ENCODE results near the gene SV2A. TPM values are rescaled to one million over a fixed set of nuclear protein-coding genes. Genes with fewer than 3 reads are reported as not detected.
A peak's percentile ranks its signal among the peaks of the same experiment; 100 is the strongest.
"Not testable (repeated sequence)": the region's sequence is repeated elsewhere in the genome, so short reads cannot be mapped to it uniquely, and the experiment has no call there.

Gene SV2A
- total RNA-seq, 1 experiment from 2014 or later: not detected

DNA sequence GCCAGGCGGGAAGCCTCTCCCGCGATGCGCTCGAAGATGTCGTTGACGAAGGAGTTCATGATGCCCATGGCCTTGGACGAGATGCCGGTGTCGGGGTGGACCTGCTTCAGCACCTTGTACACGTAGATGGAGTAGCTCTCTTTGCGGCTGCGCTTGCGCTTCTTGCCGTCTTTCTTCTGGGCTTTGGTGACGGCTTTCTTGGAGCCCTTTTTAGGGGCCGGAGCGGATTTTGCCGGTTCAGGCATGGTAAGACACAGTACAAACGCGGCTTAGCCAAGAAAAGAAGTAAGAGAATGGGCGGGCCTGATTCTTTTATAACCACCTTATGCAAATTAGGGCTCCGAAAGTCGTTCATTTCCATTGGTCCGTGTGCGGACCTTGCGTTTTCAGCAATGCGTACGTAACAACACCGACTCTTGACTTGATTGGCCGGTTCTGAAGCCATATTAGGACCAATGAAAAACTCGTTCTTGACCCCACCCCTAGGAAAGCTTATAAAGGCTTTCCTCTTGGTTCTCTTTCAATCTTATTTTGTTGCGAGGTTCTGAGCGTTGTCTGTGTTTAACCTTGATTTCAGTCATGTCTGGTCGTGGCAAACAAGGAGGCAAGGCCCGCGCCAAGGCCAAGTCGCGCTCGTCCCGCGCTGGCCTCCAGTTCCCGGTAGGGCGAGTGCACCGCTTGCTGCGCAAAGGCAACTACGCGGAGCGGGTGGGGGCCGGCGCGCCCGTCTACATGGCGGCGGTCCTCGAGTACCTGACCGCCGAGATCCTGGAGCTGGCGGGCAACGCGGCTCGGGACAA is 31.0 kb downstream of the SV2A start:
- no peak overlapping the region for H2AFZ ChIP-seq (ENCODE audit: low read length)
- H3K4me2 ChIP-seq (ENCODE audit: low read length): peak overlapping the region; percentile 91
- intact Hi-C loops (cut with micrococcal nuclease): no loop called here
- H3K9me2 ChIP-seq (replicated peaks; ENCODE audit: low read length): no peaks in the 10 kb centered on the region
- POLR2A ChIA-PET (ENCODE audit: unreplicated experiment): interaction anchor here (0.5 to 1.3 kb wide), 12 partner anchors 37 to 329 kb away, joined by 3 to 9 read pairs (median 4); partner anchors contain the start of gene PLEKHO1
- no peaks in the 10 kb centered on the region for H3K27me3 ChIP-seq (ENCODE audit: low read length)
- BruUV-seq (replicated peaks): TSS peak; percentile 92
- CTCF ChIA-PET: interaction anchor here (1.4 kb wide), 1 partner anchor 282 kb away, joined by 4 read pairs; no protein-coding TSS in a partner anchor
- ATAC-seq: peak; percentile 60
- H4K20me1 ChIP-seq (ENCODE audit: low read length): no peaks in the 10 kb centered on the region
- peak overlapping the region; percentile 77 for H3K4me3 ChIP-seq (ENCODE audit: low read length)
- H3K4me1 ChIP-seq (ENCODE audit: insufficient read depth, low read length): peaks cover 27% of the 10 kb centered on the region
- DNase-seq: peak; percentile 100
- peak overlapping the region; percentile 93 for H3K27ac ChIP-seq (ENCODE audit: low read length)
- no peaks in the 10 kb centered on the region for H3K9me3 ChIP-seq (ENCODE audit: low read length)
- peaks cover 12% of the 10 kb centered on the region for H3F3A ChIP-seq (ENCODE audit: low read length, unreplicated experiment)
- H3K9ac ChIP-seq (ENCODE audit: low read length): peak overlapping the region; percentile 90
- H3K36me3 ChIP-seq (ENCODE audit: low read depth, low read length): no peaks in the 10 kb centered on the region
- TF ChIP-seq, protein P1, sequence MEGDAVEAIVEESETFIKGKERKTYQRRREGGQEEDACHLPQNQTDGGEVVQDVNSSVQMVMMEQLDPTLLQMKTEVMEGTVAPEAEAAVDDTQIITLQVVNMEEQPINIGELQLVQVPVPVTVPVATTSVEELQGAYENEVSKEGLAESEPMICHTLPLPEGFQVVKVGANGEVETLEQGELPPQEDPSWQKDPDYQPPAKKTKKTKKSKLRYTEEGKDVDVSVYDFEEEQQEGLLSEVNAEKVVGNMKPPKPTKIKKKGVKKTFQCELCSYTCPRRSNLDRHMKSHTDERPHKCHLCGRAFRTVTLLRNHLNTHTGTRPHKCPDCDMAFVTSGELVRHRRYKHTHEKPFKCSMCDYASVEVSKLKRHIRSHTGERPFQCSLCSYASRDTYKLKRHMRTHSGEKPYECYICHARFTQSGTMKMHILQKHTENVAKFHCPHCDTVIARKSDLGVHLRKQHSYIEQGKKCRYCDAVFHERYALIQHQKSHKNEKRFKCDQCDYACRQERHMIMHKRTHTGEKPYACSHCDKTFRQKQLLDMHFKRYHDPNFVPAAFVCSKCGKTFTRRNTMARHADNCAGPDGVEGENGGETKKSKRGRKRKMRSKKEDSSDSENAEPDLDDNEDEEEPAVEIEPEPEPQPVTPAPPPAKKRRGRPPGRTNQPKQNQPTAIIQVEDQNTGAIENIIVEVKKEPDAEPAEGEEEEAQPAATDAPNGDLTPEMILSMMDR (conservative IDR thresholded peaks at IDR 0.05; ENCODE audit: low read depth, low read length): no peak
- no peak for TF ChIP-seq EZH2 (IDR thresholded peaks at IDR 0.05; ENCODE audit: low read length, unreplicated experiment)
- no peak for TF ChIP-seq EZH2phosphoT487 (IDR thresholded peaks at IDR 0.05; ENCODE audit: borderline replicate concordance, low read length)
- H3K79me2 ChIP-seq (ENCODE audit: low read length): peaks cover 19% of the 10 kb centered on the region; the same call in 1 of the 2 replicates

DNA sequence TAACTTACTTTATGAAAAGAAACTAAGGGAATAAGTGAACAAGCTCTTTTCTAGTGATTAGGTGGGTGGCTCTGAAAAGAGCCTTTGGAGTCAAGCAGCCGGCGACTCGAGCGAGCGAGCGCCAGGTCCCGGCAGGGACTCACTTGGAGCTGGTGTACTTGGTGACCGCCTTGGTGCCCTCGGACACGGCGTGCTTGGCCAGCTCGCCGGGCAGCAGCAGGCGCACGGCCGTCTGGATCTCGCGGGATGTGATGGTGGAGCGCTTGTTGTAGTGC is 31.6 kb downstream of the SV2A start:
- H3K4me2 ChIP-seq (ENCODE audit: low read length): peak overlapping the region; percentile 82

DNA sequence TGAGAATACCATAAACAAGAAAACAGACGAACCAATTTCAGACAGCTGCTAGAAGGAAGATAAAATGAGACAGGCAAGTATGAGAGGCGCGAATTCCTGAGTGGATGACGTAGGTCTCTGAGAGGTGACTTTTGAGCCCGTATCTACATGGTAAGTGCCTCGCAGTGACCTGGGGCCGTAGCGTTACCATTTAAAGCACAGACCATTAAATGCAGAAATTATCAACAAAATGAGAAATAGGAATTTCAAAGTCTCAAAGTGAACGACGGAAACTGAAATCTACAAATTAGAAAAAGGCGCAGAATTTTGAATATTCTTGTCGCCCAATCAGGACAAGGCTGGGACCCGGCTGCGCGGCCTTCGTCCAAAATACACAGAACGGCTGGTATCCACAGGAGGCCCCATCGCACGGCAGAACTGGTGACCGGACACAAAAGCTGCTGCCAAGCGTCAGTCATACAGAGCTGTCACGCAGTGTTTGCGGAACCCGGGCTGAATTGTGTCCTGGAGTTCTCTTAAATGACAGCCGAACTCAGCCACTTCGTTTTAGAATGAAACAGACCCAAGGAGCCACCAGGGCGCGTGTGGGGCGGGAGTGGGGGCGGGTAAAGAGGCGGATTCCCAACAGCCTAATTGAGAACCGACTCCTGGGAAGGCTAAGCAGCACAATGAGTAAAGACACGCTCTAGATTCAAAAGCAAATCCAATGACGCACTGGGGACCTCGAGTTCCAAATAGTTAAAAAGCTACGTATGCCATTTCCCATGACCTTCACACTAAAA is 32.1 kb downstream of the SV2A start:
- ChIA-PET POLR2A (ENCODE audit: unreplicated experiment) (interaction anchor here (0.6 kb wide), 6 partner anchors 36 to 330 kb away, joined by 3 to 6 read pairs (median 4); no protein-coding TSS in a partner anchor), CTCF (no interaction called here)
- no peaks in the 10 kb centered on the region for H3K9me2 ChIP-seq (replicated peaks; ENCODE audit: low read length)
- peak; percentile 42 for ATAC-seq
- H3F3A ChIP-seq (ENCODE audit: low read length, unreplicated experiment): peaks cover 12% of the 10 kb centered on the region
- intact Hi-C loops (cut with micrococcal nuclease): no loop called here
- H3K9ac ChIP-seq (ENCODE audit: low read length): peak overlapping the region; percentile 90
- H3K79me2 ChIP-seq (ENCODE audit: low read length): peaks cover 19% of the 10 kb centered on the region; the same call in 1 of the 2 replicates
- peak overlapping the region; percentile 91 for H3K27ac ChIP-seq (ENCODE audit: low read length)
- peak overlapping the region; percentile 82 for H3K4me2 ChIP-seq (ENCODE audit: low read length)
- BruUV-seq (replicated peaks): no TSS peak
- H3K9me3 ChIP-seq (ENCODE audit: low read length): no peaks in the 10 kb centered on the region
- H3K36me3 ChIP-seq (ENCODE audit: low read depth, low read length): no peaks in the 10 kb centered on the region
- H2AFZ ChIP-seq (ENCODE audit: low read length): peak overlapping the region; percentile 11; the same call in 1 of the 2 replicates
- H3K4me3 ChIP-seq (ENCODE audit: low read length): peak overlapping the region; percentile 77
- H3K27me3 ChIP-seq (ENCODE audit: low read length): no peaks in the 10 kb centered on the region
- H4K20me1 ChIP-seq (ENCODE audit: low read length): no peaks in the 10 kb centered on the region
- peaks cover 27% of the 10 kb centered on the region for H3K4me1 ChIP-seq (ENCODE audit: insufficient read depth, low read length)
- TF ChIP-seq EZH2 (IDR thresholded peaks at IDR 0.05; ENCODE audit: low read length, unreplicated experiment): no peak
- TF ChIP-seq, protein P1 (conservative IDR thresholded peaks at IDR 0.05; ENCODE audit: low read depth, low read length): no peak
- TF ChIP-seq EZH2phosphoT487 (IDR thresholded peaks at IDR 0.05; ENCODE audit: borderline replicate concordance, low read length): no peak
- DNase-seq: peak; percentile 94

More for the DNA sequence above, 31.6 kb downstream of the SV2A start:
- peak overlapping the region; percentile 90 for H3K9ac ChIP-seq (ENCODE audit: low read length)
- H4K20me1 ChIP-seq (ENCODE audit: low read length); H3K9me3 ChIP-seq (ENCODE audit: low read length); H3K27me3 ChIP-seq (ENCODE audit: low read length); H3K36me3 ChIP-seq (ENCODE audit: low read depth, low read length); intact Hi-C loops (cut with micrococcal nuclease); H3K9me2 ChIP-seq (replicated peaks; ENCODE audit: low read length); H2AFZ ChIP-seq (ENCODE audit: low read length); ATAC-seq; DNase-seq; CTCF ChIA-PET: not testable (repeated sequence)
- H3F3A ChIP-seq (ENCODE audit: low read length, unreplicated experiment): peaks cover 12% of the 10 kb centered on the region
- BruUV-seq (replicated peaks): TSS peak; percentile 64
- peaks cover 27% of the 10 kb centered on the region for H3K4me1 ChIP-seq (ENCODE audit: insufficient read depth, low read length)
- H3K79me2 ChIP-seq (ENCODE audit: low read length): peaks cover 19% of the 10 kb centered on the region; the same call in 1 of the 2 replicates
- peak overlapping the region; percentile 77 for H3K4me3 ChIP-seq (ENCODE audit: low read length)
- POLR2A ChIA-PET (ENCODE audit: unreplicated experiment): interaction anchor here (0.6 kb wide), 9 partner anchors 36 to 329 kb away, joined by 3 to 6 read pairs (median 3); no protein-coding TSS in a partner anchor
- peak overlapping the region; percentile 91 for H3K27ac ChIP-seq (ENCODE audit: low read length)
